ENCODE results near the gene TNFRSF18.

- TF ChIP-seq CTCF (IDR thresholded peaks at IDR 0.05) (no peak), RFX5 (IDR thresholded peaks at IDR 0.05) (no peak), POLR2A (IDR thresholded peaks at IDR 0.05; ENCODE audit: low read length) (no peak), USF2 (IDR thresholded peaks at IDR 0.05) (no peak), NFE2L2 (conservative IDR thresholded peaks at IDR 0.05; ENCODE audit: low read length) (no peak), CHD2 (IDR thresholded peaks at IDR 0.05; ENCODE audit: low read length, partially characterized antibody) (no peak), PBX3 (IDR thresholded peaks at IDR 0.05) (no peak), MAFK (IDR thresholded peaks at IDR 0.05; ENCODE audit: partially characterized antibody) (no peak), RAD21 (conservative IDR thresholded peaks at IDR 0.05 in 1 of 2, IDR thresholded peaks at IDR 0.05 in 1 of 2) (no peak), MAX (IDR thresholded peaks at IDR 0.05) (no peak), JUNB (IDR thresholded peaks at IDR 0.05) (no peak), EP300 (IDR thresholded peaks at IDR 0.05) (no peak)
Measured at GRCh38 chr1:1157033-1157365, 49.4 kb downstream of the TNFRSF18 start.
